GM21526 (cell line): Measurements from ENCODE around the gene TPM4.

ENCODE experiments used
- ATAC-seq: cut with Tn5 transposase; IDR thresholded peaks from one replicate; pipeline ENCODE4 v1.9.1; 2021; ENCODE audit warnings: moderate library complexity; ENCODE audit not compliant: unreplicated experiment, low FRiP score

Gene TPM4

DNA sequence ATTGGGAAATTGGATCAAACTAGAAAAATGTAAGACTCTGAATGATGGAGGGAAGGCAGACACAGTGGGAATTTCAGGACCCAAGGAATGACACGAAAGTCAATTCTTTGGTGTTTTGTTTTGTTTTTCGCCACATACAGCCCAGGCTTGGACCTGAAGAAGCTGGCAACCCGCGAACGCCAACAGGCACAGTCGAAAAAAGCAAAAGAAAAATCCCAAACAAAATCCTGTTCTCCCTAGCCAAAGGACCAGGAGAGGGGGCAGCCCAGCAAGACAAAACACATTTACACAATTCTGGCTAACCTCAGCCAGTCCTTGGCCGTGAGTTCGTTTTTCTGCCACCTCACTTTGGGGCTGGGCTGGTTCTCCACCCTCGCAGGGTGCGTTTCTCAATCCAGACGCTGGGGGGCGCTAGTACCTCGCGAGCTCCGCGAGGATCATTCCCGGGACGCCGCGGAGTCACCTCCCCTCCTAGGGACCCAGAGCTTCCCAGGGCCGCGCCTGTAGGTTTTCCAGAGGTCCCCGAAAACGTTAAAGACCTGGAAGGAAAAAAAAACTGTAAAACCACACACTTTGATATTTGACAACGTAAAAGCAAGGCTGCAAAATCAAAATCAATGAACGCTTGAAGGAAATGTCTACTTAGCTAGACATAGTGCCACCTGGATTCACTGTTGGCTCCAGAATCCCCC, 34.9 kb upstream of the TPM4 start:
- ATAC-seq = no peak

- ATAC-seq = no peak
Measured at GRCh38 chr19:16041991-16042386, 34.3 kb upstream of the TPM4 start.

DNA sequence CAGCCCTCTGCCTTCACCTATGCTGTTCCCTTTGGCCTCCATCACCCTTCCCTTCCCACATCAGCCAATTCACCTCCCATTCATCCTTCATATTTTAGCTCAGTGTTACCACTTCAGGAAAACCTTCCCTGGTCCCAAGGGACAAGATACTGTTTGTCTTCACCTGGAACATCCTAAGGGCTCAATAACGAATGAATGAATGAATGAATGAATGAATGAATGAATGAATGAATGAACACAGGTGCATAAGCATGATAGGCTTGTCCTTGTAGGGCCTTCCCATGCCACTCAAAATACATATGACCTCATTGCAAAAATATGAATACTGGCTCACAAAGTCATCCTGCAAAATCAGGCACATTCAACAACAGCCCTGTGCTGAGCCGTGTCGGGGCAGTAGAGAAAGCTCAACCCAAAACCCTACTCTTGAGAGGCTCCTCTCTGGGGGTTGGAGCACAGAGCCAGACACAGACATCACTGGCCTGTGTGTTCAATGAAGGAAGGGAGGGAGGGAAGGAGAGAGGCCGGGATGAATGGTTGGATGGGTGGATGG, 33.7 kb upstream of the TPM4 start:
- ATAC-seq = no peak

DNA sequence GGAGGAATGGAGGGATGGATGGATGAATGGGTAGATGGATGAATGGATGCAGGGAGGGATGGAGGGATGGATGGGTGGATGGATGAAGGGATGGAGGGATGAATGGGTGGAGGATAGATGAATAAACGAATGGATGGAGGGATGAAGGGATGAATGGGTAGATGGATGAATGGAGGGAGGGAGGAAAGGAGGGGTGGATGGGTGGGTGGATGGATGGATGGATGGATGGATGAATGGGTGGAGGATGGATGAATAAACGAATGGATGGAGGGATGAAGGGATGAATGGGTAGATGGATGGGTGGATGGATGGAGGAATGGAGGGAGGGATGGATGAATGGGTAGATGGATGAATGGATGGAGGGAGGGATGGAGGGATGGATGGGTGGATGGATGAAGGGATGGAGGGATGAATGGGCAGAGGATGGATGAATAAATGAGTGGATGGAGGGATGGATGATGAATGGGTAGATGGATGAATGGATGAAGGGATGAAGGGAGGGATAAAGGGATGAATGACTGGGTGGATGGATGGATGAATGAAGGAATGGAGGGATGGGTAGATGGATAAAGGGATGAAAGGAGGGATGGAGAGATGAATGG, 33.0 kb upstream of the TPM4 start:
- no peak for ATAC-seq

DNA sequence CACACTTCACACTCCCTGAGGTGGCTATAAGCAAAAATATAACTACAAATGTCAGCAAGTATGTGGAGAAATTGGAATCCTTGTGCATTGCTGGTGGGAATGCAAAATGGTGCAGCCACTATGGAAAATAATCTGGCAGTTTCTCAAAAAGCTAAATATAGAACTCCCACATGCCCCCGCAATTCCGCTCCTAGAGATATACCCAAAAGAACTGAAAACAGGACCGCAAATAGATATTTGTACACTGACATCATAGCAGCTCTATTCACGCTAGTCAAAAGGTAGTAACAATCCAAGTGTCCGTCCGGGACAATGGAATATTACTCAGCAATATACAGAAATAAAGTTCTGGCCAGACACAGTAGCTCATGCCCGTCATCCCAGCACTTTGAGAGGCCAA, 31.5 kb upstream of the TPM4 start:
- no peak for ATAC-seq

DNA sequence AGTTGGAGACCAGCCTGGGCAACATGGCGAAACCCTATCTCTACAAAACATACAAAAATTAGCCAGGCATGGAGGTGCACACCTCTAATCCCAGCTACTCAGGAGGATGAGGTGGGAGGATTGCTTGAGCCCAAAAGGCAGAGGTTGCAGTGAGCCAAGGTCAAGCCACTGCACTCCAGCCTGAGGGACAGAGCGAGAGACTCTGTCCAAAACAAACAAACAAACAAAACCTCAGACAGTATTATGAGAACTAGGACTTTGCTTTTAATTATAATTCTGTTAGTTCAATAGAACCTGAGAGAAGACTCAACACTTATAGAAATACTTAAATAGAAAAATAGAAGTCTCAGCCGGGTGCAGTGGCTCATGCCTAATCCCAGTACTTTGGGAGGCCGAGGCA, 31.1 kb upstream of the TPM4 start:
- ATAC-seq = no peak

DNA sequence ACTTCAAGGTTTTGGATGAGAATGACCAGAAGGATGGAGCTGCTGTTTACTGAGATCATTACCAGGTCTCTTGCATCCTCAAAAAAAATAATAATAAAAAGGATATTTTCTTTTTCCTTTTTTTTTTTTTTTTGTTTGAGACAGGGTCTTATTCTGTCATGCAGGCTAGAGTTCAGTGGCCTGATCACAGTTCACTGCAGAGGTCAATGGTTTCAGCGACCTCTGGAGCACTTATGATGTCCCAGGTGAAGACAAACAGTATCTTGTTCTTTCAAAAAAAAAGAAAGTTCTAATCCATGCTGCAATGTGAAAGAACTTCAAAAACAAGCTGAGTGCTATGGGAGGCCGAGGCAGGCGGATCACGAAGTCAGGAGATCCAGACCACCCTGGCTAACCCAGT, 30.4 kb upstream of the TPM4 start:
- no peak for ATAC-seq

GRCh38 chr19:16048583-16048982, 27.7 kb upstream of the TPM4 start:
- ATAC-seq = no peak

- ATAC-seq = no peak
Measured at GRCh38 chr19:16051254-16052025, 24.9 kb upstream of the TPM4 start.

DNA sequence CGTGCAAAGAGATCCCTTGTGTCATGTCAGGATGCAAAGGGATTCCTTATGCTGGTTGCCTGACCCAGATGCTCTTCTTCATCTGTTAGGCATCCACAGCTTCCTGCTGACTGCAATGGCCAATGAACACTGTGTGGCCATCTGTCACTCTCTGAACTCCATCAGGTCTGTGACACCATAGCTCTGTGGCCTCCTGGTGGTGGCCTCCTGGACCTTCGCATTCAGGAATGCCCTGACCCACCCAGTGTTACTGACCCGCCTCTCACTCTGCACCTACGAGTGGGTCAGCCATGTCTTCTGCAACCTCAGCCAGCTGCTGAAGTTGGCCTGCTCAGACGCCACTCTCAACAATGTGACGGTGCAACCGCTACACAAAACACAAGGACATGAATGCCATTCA, 23.9 kb upstream of the TPM4 start:
- no peak for ATAC-seq

DNA sequence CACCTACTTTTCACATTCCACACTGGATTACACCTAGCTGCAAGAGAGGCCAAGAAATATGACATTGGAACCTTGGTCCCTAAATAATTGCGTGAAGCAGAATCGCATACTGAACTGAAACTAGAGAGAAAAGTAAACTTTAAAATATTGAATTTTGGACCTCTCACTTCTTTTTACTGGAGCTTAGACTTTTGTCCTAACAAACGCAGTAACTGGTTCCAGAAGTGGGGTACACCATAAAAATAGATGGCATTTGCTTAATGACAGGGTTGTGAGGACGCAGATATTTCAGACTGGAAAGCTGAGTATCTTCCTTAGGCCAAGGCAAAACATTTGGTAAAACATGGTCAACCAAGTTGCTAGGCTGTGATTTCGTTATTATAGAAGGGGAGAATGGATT, 19.2 kb upstream of the TPM4 start:
- ATAC-seq = no peak

- ATAC-seq = no peak
Measured at GRCh38 chr19:16060294-16060693, 16.0 kb upstream of the TPM4 start.

GRCh38 chr19:16061943-16062342, 14.4 kb upstream of the TPM4 start:
- ATAC-seq = no peak

GRCh38 chr19:16062789-16063188, 13.5 kb upstream of the TPM4 start:
- no peak for ATAC-seq

DNA sequence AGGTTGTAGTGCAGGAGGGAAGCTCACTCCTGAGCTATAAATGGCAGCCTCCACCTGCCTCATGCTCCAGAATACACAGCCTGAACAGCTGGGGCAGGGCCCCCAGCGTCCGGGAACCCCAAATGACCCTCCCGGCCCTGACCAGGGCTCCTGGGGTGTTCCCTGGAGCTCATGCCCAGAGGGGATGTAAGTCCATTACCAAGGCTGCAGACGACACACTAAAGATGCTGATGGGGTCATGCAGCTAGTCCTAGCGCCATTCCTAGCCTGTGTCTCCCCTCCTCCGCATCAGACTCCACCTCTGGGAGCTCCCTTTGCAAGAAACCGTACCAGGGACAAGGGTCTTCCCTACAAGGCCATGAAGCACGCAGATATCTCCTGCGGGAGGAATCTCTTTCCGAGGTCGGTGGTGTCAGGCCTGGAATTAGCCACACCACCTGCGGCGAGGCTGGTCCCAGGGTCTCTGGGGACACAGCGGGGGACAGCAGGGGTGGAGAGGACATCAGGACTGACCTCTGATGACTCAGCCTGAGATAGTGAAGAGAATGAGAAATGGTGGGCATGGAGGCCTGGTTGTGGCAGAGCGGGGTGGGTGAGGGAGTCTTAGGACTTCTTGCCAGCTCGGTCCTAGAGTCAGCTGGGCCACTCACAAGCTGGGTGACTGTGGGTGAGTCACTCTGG, 11.9 kb upstream of the TPM4 start:
- ATAC-seq = no peak

DNA sequence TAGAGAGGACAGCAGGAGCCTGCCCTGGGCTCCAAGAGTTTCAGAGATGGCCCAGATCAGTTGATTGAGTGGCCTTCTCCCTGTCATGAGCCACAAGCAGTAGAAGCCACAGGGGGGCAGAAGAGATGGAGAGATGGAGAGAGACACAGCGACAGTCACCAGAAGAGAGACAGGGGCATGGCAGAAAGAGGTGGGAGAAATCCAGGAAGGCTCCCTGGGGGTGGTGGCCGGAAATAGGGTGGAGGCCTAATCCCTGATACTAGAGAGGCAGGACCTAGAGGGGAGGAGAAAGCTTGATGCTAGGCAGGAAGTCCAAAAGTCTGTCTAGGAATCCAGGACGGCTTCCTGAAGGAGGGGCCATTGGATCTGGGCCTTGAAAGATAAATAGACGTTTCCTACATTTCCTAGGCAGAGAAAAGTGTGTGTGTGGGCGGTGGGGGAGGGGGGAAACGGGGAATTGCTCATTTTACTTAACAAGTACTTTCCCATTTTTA, 9.6 kb upstream of the TPM4 start:
- ATAC-seq = no peak

DNA sequence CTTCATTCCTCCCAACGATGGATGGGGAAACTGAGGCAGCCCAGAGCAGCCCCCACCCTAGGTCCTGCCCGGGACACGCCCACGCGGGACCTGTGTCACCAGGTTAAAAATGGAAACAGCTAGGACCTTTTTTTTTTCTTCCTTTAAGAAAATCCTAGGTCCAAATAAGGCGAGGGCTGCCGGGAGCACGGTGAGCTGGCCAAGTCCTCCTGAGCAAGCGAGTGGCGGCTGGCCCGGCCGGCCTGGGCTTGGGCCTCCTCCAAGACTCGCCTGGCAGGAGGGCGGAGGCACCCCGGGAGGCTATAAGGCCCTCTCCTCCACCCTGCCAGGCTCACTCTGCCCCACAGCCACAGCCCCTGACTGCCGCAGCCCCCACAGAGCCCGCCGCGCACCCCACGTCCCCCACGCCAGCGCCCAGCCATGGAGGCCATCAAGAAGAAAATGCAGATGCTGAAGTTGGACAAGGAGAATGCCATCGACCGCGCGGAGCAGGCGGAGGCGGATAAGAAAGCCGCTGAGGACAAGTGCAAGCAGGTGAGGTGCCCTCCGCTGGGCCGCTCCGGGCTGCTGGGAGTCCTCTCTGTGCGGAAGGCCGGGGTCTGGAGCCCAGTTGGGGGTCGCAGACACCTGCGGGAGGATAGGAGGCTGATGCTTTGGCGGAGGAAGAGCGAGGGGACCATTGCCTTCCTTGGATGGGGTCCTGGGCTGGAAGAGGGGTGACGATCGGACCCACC, 8.9 kb upstream of the TPM4 start:
- ATAC-seq = no peak

- ATAC-seq = no peak
Measured at GRCh38 chr19:16068696-16069259, 7.5 kb upstream of the TPM4 start.

- no peak for ATAC-seq
Measured at GRCh38 chr19:16069813-16070365, 6.4 kb upstream of the TPM4 start.
